SK-N-SH (cell line): ENCODE data around the gene LYSMD4. TPM values are rescaled to one million over a fixed set of nuclear protein-coding genes. Genes with fewer than 3 reads are reported as not detected.

Experiments used
- CTCF ChIA-PET: fragments of 300-600, 350-600 bp; formaldehyde crosslinking; extraction: SDS; loops from one replicate; lab custom pipeline; 2021; lab: Yijun Ruan, JAX
- POLR2A ChIA-PET: fragments of 350-600 bp; sonication (Branson Sonifier 250); formaldehyde crosslinking; extraction: SDS; loops from one replicate; lab custom pipeline; 2020; ENCODE audit warnings: antibody characterized with exemption, inconsistent platforms; lab: Yijun Ruan, JAX
- DNase-seq: peaks from one replicate; pipeline ENCODE4 v3.0.0; 2012
- H2AFZ ChIP-seq: fragments of 200-600 bp; sonication (generic); 2 replicates; pipeline ENCODE4 v1.8.1; 2016; ENCODE audit warnings: antibody characterized with exemption, mild to moderate bottlenecking, low read depth
- H3F3A ChIP-seq: fragments of 200-600 bp; sonication (generic); replicated peaks from 2 replicates; pipeline ENCODE3; 2016; ENCODE audit warnings: antibody characterized with exemption, mild to moderate bottlenecking; ENCODE audit not compliant: insufficient read depth
- H3K27ac ChIP-seq, 2 experiments: fragments of 200-500 bp in 1 of 2; fragments of 200-600 bp in 1 of 2; sonication (Bioruptor generic) in 1 of 2; sonication (generic), shearing (Covaris generic) in 1 of 2; 2 replicates each; pipeline versions ENCODE4 v1.5.1 to v1.6.1; 2014 to 2016; ENCODE audit warnings: low read depth in 2 of 2, inconsistent platforms in 1 of 2, low read length in 1 of 2, mild to moderate bottlenecking in 1 of 2, mixed read lengths in 1 of 2
- H3K27me3 ChIP-seq: fragments of 200-600 bp; sonication (generic), shearing (Covaris generic); 2 replicates; pipeline ENCODE4 v1.6.1; 2016; ENCODE audit warnings: mixed run types; ENCODE audit not compliant: insufficient read depth
- H3K36me3 ChIP-seq, 2 experiments: fragments of 200-500 bp in 1 of 2; fragments of 200-600 bp in 1 of 2; sonication (Bioruptor generic) in 1 of 2; sonication (generic) in 1 of 2; replicated peaks in 1 of 2; 2 replicates each; pipeline versions ENCODE3 to v1.5.1; 2014 to 2016; ENCODE audit warnings: low read length in 1 of 2, mild to moderate bottlenecking in 1 of 2; ENCODE audit not compliant: insufficient read depth in 2 of 2, control insufficient read depth in 1 of 2
- H3K4me1 ChIP-seq, 2 experiments: fragments of 200-500 bp in 1 of 2; fragments of 200-600 bp in 1 of 2; sonication (Bioruptor generic) in 1 of 2; sonication (generic), shearing (Covaris generic) in 1 of 2; 2 replicates each; pipeline versions ENCODE4 v1.5.1 to v1.6.1; 2014 to 2016; ENCODE audit warnings: low read depth in 1 of 2, low read length in 1 of 2, mixed run types in 1 of 2; ENCODE audit not compliant: insufficient read depth in 2 of 2, control insufficient read depth in 1 of 2
- H3K4me2 ChIP-seq: fragments of 200-600 bp; sonication (generic), shearing (Covaris generic); 2 replicates; pipeline ENCODE4 v1.6.1; 2017; ENCODE audit warnings: mixed run types
- H3K4me3 ChIP-seq, 2 experiments: fragments of 200-500 bp in 1 of 2; fragments of 200-600 bp in 1 of 2; sonication (Bioruptor generic) in 1 of 2; sonication (generic), shearing (Covaris generic) in 1 of 2; 2 replicates each; pipeline versions ENCODE4 v1.5.1 to v1.8.1; 2014 to 2016; ENCODE audit warnings: low read depth in 2 of 2, inconsistent platforms in 1 of 2, low read length in 1 of 2, mild to moderate bottlenecking in 1 of 2, mixed read lengths in 1 of 2, moderate library complexity in 1 of 2
- H3K79me2 ChIP-seq: fragments of 200-600 bp; sonication (generic); 2 replicates; pipeline ENCODE4 v1.8.1; 2017; ENCODE audit warnings: mild to moderate bottlenecking; ENCODE audit not compliant: insufficient read depth
- H3K9ac ChIP-seq: fragments of 200-600 bp; sonication (generic); 2 replicates; pipeline ENCODE4 v1.6.1; 2017; ENCODE audit warnings: mixed run types
- H3K9me2 ChIP-seq: fragments of 200-600 bp; sonication (generic); 2 replicates; pipeline ENCODE4 v1.6.1; 2017; ENCODE audit warnings: mixed run types
- H3K9me3 ChIP-seq: fragments of 200-600 bp; sonication (generic); 2 replicates; pipeline ENCODE4 v1.6.1; 2017; ENCODE audit warnings: mixed run types, mild to moderate bottlenecking, moderate library complexity
- H4K20me1 ChIP-seq: fragments of 200-600 bp; sonication (generic); 2 replicates; pipeline ENCODE4 v1.6.1; 2017; ENCODE audit warnings: mild to moderate bottlenecking, mixed run types; ENCODE audit not compliant: insufficient read depth
- CHD2 ChIP-seq: fragments of 150-350 bp; IDR thresholded peaks from 2 replicates; pipeline ENCODE4 v1.6.1; 2018; ENCODE audit warnings: low read length; ENCODE audit not compliant: partially characterized antibody
- CTCF ChIP-seq: fragments of 200-600 bp; sonication (generic); IDR thresholded peaks from 2 replicates; pipeline ENCODE4 v1.6.1; 2017; ENCODE audit warnings: antibody characterized with exemption, mild to moderate bottlenecking, moderate library complexity
- ELF1 ChIP-seq: IDR thresholded peaks from 2 replicates; pipeline ENCODE4 v1.4.0; 2012
- IRF3 ChIP-seq: fragments of 150-350 bp; IDR thresholded peaks from 2 replicates; pipeline ENCODE4 v1.6.1; 2016; ENCODE audit warnings: mild to moderate bottlenecking, low read depth, low read length
- JUND ChIP-seq: IDR thresholded peaks from 2 replicates; pipeline ENCODE4 v1.4.0; 2012
- MAX ChIP-seq: IDR thresholded peaks from 2 replicates; pipeline ENCODE4 v1.4.0; 2012; ENCODE audit warnings: low read depth
- MEF2A ChIP-seq: IDR thresholded peaks from 2 replicates; pipeline ENCODE4 v1.4.0; 2012; ENCODE audit warnings: low read depth, borderline replicate concordance
- POLR2AphosphoS5 ChIP-seq: IDR thresholded peaks from 2 replicates; pipeline ENCODE4 v1.6.1; 2012; ENCODE audit warnings: low read depth, low read length
- SIN3A ChIP-seq: IDR thresholded peaks from 2 replicates; pipeline ENCODE4 v1.6.1; 2012; ENCODE audit warnings: low read depth, mild to moderate bottlenecking, low read length, moderate library complexity, borderline replicate concordance
- SMC3 ChIP-seq: IDR thresholded peaks from 2 replicates; pipeline ENCODE4 v1.6.1; 2012; ENCODE audit warnings: low read depth, low read length, improper control_type of control experiment
- TCF12 ChIP-seq: IDR thresholded peaks from 2 replicates; pipeline ENCODE4 v1.4.0; 2012
- TEAD4 ChIP-seq: IDR thresholded peaks from 2 replicates; pipeline ENCODE4 v1.4.0; 2012; ENCODE audit warnings: mild to moderate bottlenecking, borderline replicate concordance; ENCODE audit not compliant: insufficient read depth
- USF2 ChIP-seq: fragments of 150-350 bp; IDR thresholded peaks from 2 replicates; pipeline ENCODE4 v1.6.1; 2017; ENCODE audit warnings: antibody characterized with exemption, low read length, low read depth, borderline replicate concordance
- YY1 ChIP-seq: IDR thresholded peaks from 2 replicates; pipeline ENCODE4 v1.4.0; 2012; ENCODE audit warnings: low read depth, mild to moderate bottlenecking
- WGBS: methylation state at CpG from one replicate; pipeline ENCODE4 v1.1.6; 2017; ENCODE audit warnings: low lambda C conversion rate; 5-methylcytosine and 5-hydroxymethylcytosine counted together
- polyA plus RNA-seq, 3 experiments: library from polyadenylated mRNA; depleted of rRNA; stranded (reverse); fragments of >200 nt; gene quantifications; 2 replicates each; pipeline ENCODE4 v1.2.3, GENCODE V29; 2012

The LYSMD4 gene
- polyA plus RNA-seq, 1 of the 3 experiments (the other 2 are of a cell fraction): 6.1 TPM

- no peak overlapping the region for H3K9ac ChIP-seq
- H3K4me3 ChIP-seq: no peak overlapping the region
- H3K4me2 ChIP-seq: no peak overlapping the region
- CTCF ChIA-PET: interaction anchor here (1.1 to 2.0 kb wide), 3 partner anchors 9 to 424 kb away, joined by 3 to 5 read pairs (median 3); no protein-coding TSS in a partner anchor
- H2AFZ ChIP-seq: no peak overlapping the region
- no peaks in the 10 kb centered on the region for H4K20me1 ChIP-seq
- POLR2A ChIA-PET: no interaction called here
- H3F3A ChIP-seq: peaks cover 8% of the 10 kb centered on the region
- peaks cover 0 to 5% of the 10 kb centered on the region in 2 experiments; a peak in 1 of 4 replicates for H3K4me1 ChIP-seq
- no peak for TF ChIP-seq MEF2A
- no peak for TF ChIP-seq SMC3
- TF ChIP-seq USF2: no peak
- TF ChIP-seq JUND: no peak
- no peak for TF ChIP-seq MAX
- TF ChIP-seq SIN3A: no peak
- TF ChIP-seq IRF3: no peak
- TF ChIP-seq POLR2AphosphoS5: no peak
- TF ChIP-seq CHD2: no peak
- no peaks in the 10 kb centered on the region for H3K9me3 ChIP-seq
- 96% methylated on average over 2 of the region's 2 CpGs for WGBS
- peaks cover 54 to 62% of the 10 kb centered on the region in 2 experiments for H3K36me3 ChIP-seq
- no peak overlapping the region for H3K27ac ChIP-seq
- no peaks in the 10 kb centered on the region for H3K79me2 ChIP-seq
- DNase-seq: no peak
- H3K27me3 ChIP-seq: no peaks in the 10 kb centered on the region
- no peaks in the 10 kb centered on the region for H3K9me2 ChIP-seq
These were observed 37.1 kb downstream of the LYSMD4 start for GRCh38 chr15:99696096-99696495.

GRCh38 chr15:99692825-99693224, 40.4 kb downstream of the LYSMD4 start:
- no peak overlapping the region for H3K4me2 ChIP-seq
- H3F3A ChIP-seq: peaks cover 8% of the 10 kb centered on the region
- no peaks in the 10 kb centered on the region; the same call in 1 of the 2 replicates for H3K79me2 ChIP-seq
- no peak overlapping the region for H3K27ac ChIP-seq
- peaks cover 67 to 80% of the 10 kb centered on the region in 2 experiments for H3K36me3 ChIP-seq
- H3K4me3 ChIP-seq: no peak overlapping the region
- CTCF ChIA-PET: interaction anchor here (1.0 to 2.3 kb wide), 4 partner anchors 11 to 420 kb away, joined by 3 to 29 read pairs (median 4); no protein-coding TSS in a partner anchor
- no peak overlapping the region for H3K9ac ChIP-seq
- H3K27me3 ChIP-seq: no peaks in the 10 kb centered on the region
- no peaks in the 10 kb centered on the region for H4K20me1 ChIP-seq
- no peaks in the 10 kb centered on the region for H3K9me3 ChIP-seq
- no peak overlapping the region for H2AFZ ChIP-seq
- peaks cover 0 to 5% of the 10 kb centered on the region in 2 experiments; a peak in 1 of 4 replicates for H3K4me1 ChIP-seq
- POLR2A ChIA-PET: no interaction called here
- WGBS: 59% methylated on average over 3 of the region's 3 CpGs
- no peak for DNase-seq
- TF ChIP-seq CHD2: no peak
- no peak for TF ChIP-seq TEAD4
- TF ChIP-seq ELF1: no peak
- no peak for TF ChIP-seq CTCF
- TF ChIP-seq POLR2AphosphoS5: no peak
- no peak for TF ChIP-seq YY1
- TF ChIP-seq SIN3A: no peak
- TF ChIP-seq JUND: no peak
- no peak for TF ChIP-seq TCF12
- TF ChIP-seq MAX: no peak
- no peaks in the 10 kb centered on the region for H3K9me2 ChIP-seq
